Ascending aorta (tissue), 2 donors: Measurements from ENCODE around the gene ATP13A3. TPM values are rescaled to one million over a fixed set of nuclear protein-coding genes. Genes with fewer than 3 reads are reported as not detected.

Experiments used
- DNase-seq, 2 donors: peaks; one replicate each; pipeline ENCODE4 v3.0.0-alpha.2; 2019; ENCODE audit warnings: low spot score in 2 of 2
- H3K27ac ChIP-seq, 2 donors: fragments of 200-600 bp; sonication (generic); one replicate each; pipeline ENCODE4 v1.5.1; 2016 to 2017; ENCODE audit warnings: mild to moderate bottlenecking in 1 of 2
- H3K27me3 ChIP-seq: fragments of 200-600 bp; sonication (generic); one replicate; pipeline ENCODE4 v1.5.1; 2017
- H3K36me3 ChIP-seq, 2 donors: fragments of 200-600 bp; sonication (generic); one replicate each; pipeline ENCODE4 v1.5.1; 2016
- H3K4me1 ChIP-seq, 2 donors: fragments of 200-600 bp; sonication (generic); one replicate each; pipeline ENCODE4 v1.5.1; 2016 to 2017; ENCODE audit warnings: mild to moderate bottlenecking in 1 of 2
- H3K4me3 ChIP-seq, 2 donors: fragments of 200-600 bp; sonication (generic); one replicate each; pipeline ENCODE4 v1.5.1; 2016 to 2017; ENCODE audit warnings: mild to moderate bottlenecking in 1 of 2
- H3K9me3 ChIP-seq, 2 donors: fragments of 200-600 bp; sonication (generic); one replicate each; pipeline ENCODE4 v1.5.1; 2016
- intact Hi-C: fragments of 100-400 bp; cut with DNase I; formaldehyde crosslinking; loops from one replicate; pipeline ENCODE4 v1.15.1; 2023
- total RNA-seq: library from RNA; depleted of rRNA; stranded (reverse); fragments of >200 nt; gene quantifications from one replicate; pipeline ENCODE4 v1.1.0, GENCODE V29; 2016
- TF ChIP-seq, protein P1 (sequence below), 3 experiments: fragments of 200-600 bp in 2 of 3; fragments of 450-650 bp in 1 of 3; sonication (generic) in 2 of 3; IDR thresholded peaks; one replicate each; pipeline ENCODE4 v1.5.1; 2016 to 2019; ENCODE audit warnings: antibody characterized with exemption in 3 of 3, mild to moderate bottlenecking in 1 of 3, moderate library complexity in 1 of 3

The ATP13A3 gene
- total RNA-seq, 1 donor from 2014 or later = 53.6 TPM

DNA sequence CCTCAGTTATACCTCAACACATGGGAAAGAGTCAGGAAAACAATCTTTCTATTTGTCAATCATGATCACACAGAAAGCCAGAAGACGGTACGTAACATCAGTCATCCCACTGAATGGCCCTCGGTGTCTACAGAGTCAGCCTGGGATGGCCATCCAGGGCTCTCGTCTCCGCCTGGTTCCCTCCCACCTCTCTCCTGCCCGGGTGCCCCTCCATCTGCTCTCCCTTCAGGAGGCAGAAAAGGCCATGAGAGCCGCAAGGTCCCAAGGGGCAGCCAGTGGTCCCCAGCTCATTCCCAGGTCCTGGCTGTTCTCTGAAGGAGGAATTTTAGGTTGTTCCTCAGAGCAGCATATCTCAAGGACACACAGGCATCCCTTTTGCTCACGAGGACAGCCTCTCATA lies 112.9 kb downstream of the ATP13A3 start:
- TF ChIP-seq, protein P1, sequence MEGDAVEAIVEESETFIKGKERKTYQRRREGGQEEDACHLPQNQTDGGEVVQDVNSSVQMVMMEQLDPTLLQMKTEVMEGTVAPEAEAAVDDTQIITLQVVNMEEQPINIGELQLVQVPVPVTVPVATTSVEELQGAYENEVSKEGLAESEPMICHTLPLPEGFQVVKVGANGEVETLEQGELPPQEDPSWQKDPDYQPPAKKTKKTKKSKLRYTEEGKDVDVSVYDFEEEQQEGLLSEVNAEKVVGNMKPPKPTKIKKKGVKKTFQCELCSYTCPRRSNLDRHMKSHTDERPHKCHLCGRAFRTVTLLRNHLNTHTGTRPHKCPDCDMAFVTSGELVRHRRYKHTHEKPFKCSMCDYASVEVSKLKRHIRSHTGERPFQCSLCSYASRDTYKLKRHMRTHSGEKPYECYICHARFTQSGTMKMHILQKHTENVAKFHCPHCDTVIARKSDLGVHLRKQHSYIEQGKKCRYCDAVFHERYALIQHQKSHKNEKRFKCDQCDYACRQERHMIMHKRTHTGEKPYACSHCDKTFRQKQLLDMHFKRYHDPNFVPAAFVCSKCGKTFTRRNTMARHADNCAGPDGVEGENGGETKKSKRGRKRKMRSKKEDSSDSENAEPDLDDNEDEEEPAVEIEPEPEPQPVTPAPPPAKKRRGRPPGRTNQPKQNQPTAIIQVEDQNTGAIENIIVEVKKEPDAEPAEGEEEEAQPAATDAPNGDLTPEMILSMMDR (IDR thresholded peaks at IDR 0.05) = no peak
- Histone ChIP-seq H3K27me3 (no peaks in the 10 kb centered on the region), H3K27ac (no peak overlapping the region), H3K4me1 (no peaks in the 10 kb centered on the region), H3K4me3 (no peak overlapping the region), H3K36me3 (no peaks in the 10 kb centered on the region), H3K9me3 (no peaks in the 10 kb centered on the region)
- DNase-seq = no peak
- intact Hi-C loops = no loop called here

- Histone ChIP-seq H3K4me1 (no peaks in the 10 kb centered on the region), H3K9me3 (no peaks in the 10 kb centered on the region), H3K36me3 (no peaks in the 10 kb centered on the region), H3K4me3 (no peak overlapping the region), H3K27me3 (no peaks in the 10 kb centered on the region), H3K27ac (no peak overlapping the region)
- intact Hi-C loops = no loop called here
- DNase-seq = no peak
- TF ChIP-seq, protein P1 (IDR thresholded peaks at IDR 0.05) = no peak
Measured at GRCh38 chr3:194373028-194373427, 113.8 kb downstream of the ATP13A3 start.

DNA sequence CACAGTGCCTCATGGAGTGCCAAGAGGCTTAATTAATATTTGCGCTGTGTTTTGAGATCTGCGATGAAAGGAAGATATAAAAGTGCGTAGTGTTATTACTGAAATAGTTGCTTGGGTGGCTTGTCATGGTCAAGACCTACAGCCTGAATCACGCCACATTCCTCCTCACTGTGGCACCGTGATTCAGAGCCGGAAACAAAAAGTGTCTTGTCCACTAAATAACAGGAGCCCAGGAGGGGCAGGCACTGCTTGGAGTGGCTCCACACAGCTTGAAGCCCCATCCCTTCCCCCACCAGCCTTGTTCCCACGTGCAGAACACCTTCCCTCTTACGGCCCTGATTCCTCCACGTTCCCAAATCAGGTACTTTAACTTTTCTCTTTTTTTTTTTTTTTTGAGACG lies 116.0 kb downstream of the ATP13A3 start:
- Histone ChIP-seq H3K36me3 (no peaks in the 10 kb centered on the region), H3K27me3 (no peaks in the 10 kb centered on the region), H3K27ac (no peak overlapping the region), H3K9me3 (no peaks in the 10 kb centered on the region), H3K4me1 (no peaks in the 10 kb centered on the region), H3K4me3 (no peak overlapping the region)
- intact Hi-C loops = no loop called here
- TF ChIP-seq, protein P1 (IDR thresholded peaks at IDR 0.05) = no peak
- DNase-seq = no peak

GRCh38 chr3:194369522-194370279 lies 117.1 kb downstream of the ATP13A3 start, which contains the start of gene LRRC15:
Gene LRRC15 (minus strand): TSS chr3:194369743. CDS start chr3:194361043, 8,700 bp downstream.
- no peak within 1 kb of the TSS for H3K4me3 ChIP-seq
- no peaks in the 10 kb centered on the region for H3K36me3 ChIP-seq
- H3K9me3 ChIP-seq = no peaks in the 10 kb centered on the region
- no peaks in the 10 kb centered on the region for H3K27me3 ChIP-seq
- intact Hi-C loops = no loop called here
- TF ChIP-seq, protein P1 (IDR thresholded peaks at IDR 0.05) = no peak
- no peak within 1 kb of the TSS for H3K27ac ChIP-seq
- no peak for DNase-seq
- no peaks in the 10 kb centered on the region for H3K4me1 ChIP-seq

DNA sequence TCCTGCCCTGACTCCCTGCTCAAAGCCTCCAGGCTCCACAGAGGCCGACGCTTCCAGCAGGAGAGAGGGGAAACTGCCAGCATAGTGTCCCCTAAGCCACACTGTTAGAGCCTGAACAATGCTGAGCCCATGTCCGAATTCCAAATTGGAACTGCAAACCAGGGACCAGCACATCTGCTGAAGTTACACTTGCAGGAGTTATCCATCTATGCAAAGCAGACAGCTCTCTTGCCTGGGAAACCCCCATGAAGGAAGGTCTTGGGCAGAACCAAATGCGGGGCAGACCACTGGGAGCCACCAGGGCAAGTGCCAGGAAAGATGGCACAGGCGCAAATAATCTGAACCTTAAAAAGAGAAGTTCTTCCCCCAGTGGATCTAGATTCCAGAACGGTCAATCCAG lies 117.9 kb downstream of the ATP13A3 start:
- H3K9me3 ChIP-seq = no peaks in the 10 kb centered on the region
- TF ChIP-seq, protein P1 (IDR thresholded peaks at IDR 0.05) = no peak
- H3K27ac ChIP-seq = no peak overlapping the region
- intact Hi-C loops = no loop called here
- no peaks in the 10 kb centered on the region for H3K27me3 ChIP-seq
- H3K4me1 ChIP-seq = no peaks in the 10 kb centered on the region
- no peaks in the 10 kb centered on the region for H3K36me3 ChIP-seq
- H3K4me3 ChIP-seq = no peak overlapping the region
- DNase-seq = no peak
